ENCODE data around the gene ZNF736. TPM values are rescaled to one million over a fixed set of nuclear protein-coding genes. Genes with fewer than 3 reads are reported as not detected.

Gene ZNF736
- total and polyA plus RNA-seq, 2 of the 8 experiments (the other 6 are each of a cell fraction or from before 2014, with no cell fraction given) = not detected

DNA sequence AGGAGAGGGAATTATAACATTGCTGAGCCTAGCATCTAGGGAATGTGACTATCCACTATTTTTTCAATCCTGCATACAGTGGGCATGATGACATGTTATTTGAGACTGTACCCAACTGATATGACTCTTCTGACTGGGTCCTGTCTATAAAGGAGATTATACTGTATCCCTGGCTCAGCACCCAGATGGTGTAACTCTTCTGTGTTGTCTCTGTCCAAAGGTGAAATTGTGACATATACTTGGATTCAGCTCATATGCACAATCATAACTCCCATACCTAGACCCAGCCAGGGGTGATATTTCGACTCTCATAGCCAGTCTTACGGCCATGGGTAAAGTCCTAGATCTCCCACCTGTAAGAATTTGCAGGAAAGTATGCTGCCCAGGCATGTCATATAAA is 59.3 kb downstream of the ZNF736 start:
- Histone ChIP-seq H3K36me3 (ENCODE audit: control insufficient read depth in 2 of 4, insufficient read depth in 4 of 4, low read length in 3 of 4) (no peaks in the 10 kb centered on the region; a peak in 1 of 8 replicates), H4K5ac (ENCODE audit: insufficient read length, low read depth, low read length) (no peak overlapping the region), H3K23ac (ENCODE audit: insufficient read length) (no peak overlapping the region), H3K79me2 (ENCODE audit: control insufficient read depth in 1 of 2, insufficient read depth in 2 of 2, low read length in 2 of 2) (no peaks in the 10 kb centered on the region), H2BK12ac (ENCODE audit: low read depth, low read length) (no peak overlapping the region), H3K18ac (ENCODE audit: extremely low read depth, low read length) (no peak overlapping the region), H3K14ac (ENCODE audit: insufficient read length) (no peak overlapping the region), H3K4me2 (ENCODE audit: insufficient read depth in 1 of 2, low read depth in 2 of 2, low read length in 2 of 2) (no peak overlapping the region), H4K8ac (ENCODE audit: extremely low read depth, insufficient read depth, low read length) (no peak overlapping the region), H4K20me1 (replicated peaks in 1 of 2; ENCODE audit: control insufficient read depth in 1 of 2, insufficient read depth in 2 of 2, low read length in 2 of 2) (no peaks in the 10 kb centered on the region), H3K56ac (replicated peaks; ENCODE audit: insufficient read length, low read depth, low read length) (no peak overlapping the region), H3K23me2 (ENCODE audit: low read depth, low read length) (no peaks in the 10 kb centered on the region), H3K79me1 (ENCODE audit: low read depth, low read length) (no peaks in the 10 kb centered on the region), H2BK15ac (ENCODE audit: low read length) (no peak overlapping the region), H2BK5ac (ENCODE audit: low read depth, low read length) (no peak overlapping the region), H2AFZ (ENCODE audit: low read length) (no peak overlapping the region), H2BK20ac (ENCODE audit: low read length) (no peak overlapping the region), H3K4ac (replicated peaks; ENCODE audit: insufficient read length, low read depth, low read length) (no peak overlapping the region), H2BK120ac (replicated peaks; ENCODE audit: low read depth, low read length) (no peak overlapping the region), H2AK5ac (ENCODE audit: low read depth, low read length) (no peak overlapping the region), H3K9me3 (ENCODE audit: insufficient read depth in 2 of 2, low read depth in 1 of 2, low read length in 1 of 2) (peaks cover 77 to 96% of the 10 kb centered on the region in 2 experiments), H3K27me3 (replicated peaks in 1 of 4; ENCODE audit: control insufficient read depth in 3 of 4, extremely low read depth in 1 of 4, insufficient read depth in 3 of 4, low read length in 3 of 4) (no peaks in the 10 kb centered on the region), H3K27ac (ENCODE audit: low read depth, low read length) (no peak overlapping the region), H3K9ac (replicated peaks in 1 of 4; ENCODE audit: extremely low read depth in 1 of 4, low read depth in 3 of 4, low read length in 3 of 4) (no peak overlapping the region), H3K4me3 (ENCODE audit: extremely low read depth in 1 of 4, insufficient read depth in 2 of 4, low read depth in 3 of 4, low read length in 4 of 4) (no peak overlapping the region), H4K91ac (replicated peaks; ENCODE audit: insufficient read length, low read length) (no peak overlapping the region), H3K4me1 (replicated peaks in 1 of 4; ENCODE audit: control insufficient read depth in 3 of 4, insufficient read depth in 4 of 4, low read length in 3 of 4) (no peaks in the 10 kb centered on the region)
- WGBS, 2 experiments (ENCODE audit: extremely low coverage in 1 of 2, insufficient coverage in 1 of 2, insufficient read length in 1 of 2, insufficient replicate concordance in 2 of 2, low coverage in 1 of 2, low lambda C conversion rate in 2 of 2, missing lambda C conversion rate in 1 of 2) = 87% methylated on average over 2 of the region's 2 CpGs; no CpG with 5 or more reads in 1 of the 2 experiments
- TF ChIP-seq CBX5 (IDR thresholded peaks at IDR 0.05; ENCODE audit: low read depth, low read length) (no peak), SUZ12 (IDR thresholded peaks at IDR 0.05; ENCODE audit: low read length) (no peak), SP2 (IDR thresholded peaks at IDR 0.05; ENCODE audit: low read length) (no peak), JUND (IDR thresholded peaks at IDR 0.05; ENCODE audit: low read length) (no peak), HDAC6 (IDR thresholded peaks at IDR 0.05; ENCODE audit: low read depth, low read length) (no peak), PHF8 (conservative IDR thresholded peaks at IDR 0.05; ENCODE audit: low read depth, low read length) (no peak), RFX5 (IDR thresholded peaks at IDR 0.05; ENCODE audit: borderline replicate concordance, low read depth, low read length) (no peak), RAD21 (IDR thresholded peaks at IDR 0.05 in 1 of 2, conservative IDR thresholded peaks at IDR 0.05 in 1 of 2; ENCODE audit: low read depth in 2 of 2, low read length in 2 of 2) (no peak)
- FAIRE-seq (no peak), DNase-seq (ENCODE audit: low read depth in 1 of 2, low spot score in 2 of 2) (no peak)
- POLR2A ChIA-PET (ENCODE audit: partially characterized antibody) = no interaction called here
- CTCF ChIA-PET (ENCODE audit: partially characterized antibody) = no interaction called here

Measured in H1 (cell line).